Erythroblast (primary cell): ENCODE measurements around the gene ACACB.

Experiments
- GATA1 ChIP-seq: IDR thresholded peaks from 2 replicates; pipeline ENCODE4 v1.6.1; 2011; ENCODE audit warnings: low read depth, mild to moderate bottlenecking, control low read depth, low read length, moderate library complexity
- POLR2A ChIP-seq: IDR thresholded peaks from 2 replicates; pipeline ENCODE4 v1.6.1; 2011; ENCODE audit warnings: mild to moderate bottlenecking, low read length

- TF ChIP-seq POLR2A (no peak), GATA1 (no peak)
These were observed 27.6 kb upstream of the ACACB start for GRCh38 chr12:109088818-109089217.
